ENCODE measurements around the gene HIC1.

The HIC1 gene

DNA sequence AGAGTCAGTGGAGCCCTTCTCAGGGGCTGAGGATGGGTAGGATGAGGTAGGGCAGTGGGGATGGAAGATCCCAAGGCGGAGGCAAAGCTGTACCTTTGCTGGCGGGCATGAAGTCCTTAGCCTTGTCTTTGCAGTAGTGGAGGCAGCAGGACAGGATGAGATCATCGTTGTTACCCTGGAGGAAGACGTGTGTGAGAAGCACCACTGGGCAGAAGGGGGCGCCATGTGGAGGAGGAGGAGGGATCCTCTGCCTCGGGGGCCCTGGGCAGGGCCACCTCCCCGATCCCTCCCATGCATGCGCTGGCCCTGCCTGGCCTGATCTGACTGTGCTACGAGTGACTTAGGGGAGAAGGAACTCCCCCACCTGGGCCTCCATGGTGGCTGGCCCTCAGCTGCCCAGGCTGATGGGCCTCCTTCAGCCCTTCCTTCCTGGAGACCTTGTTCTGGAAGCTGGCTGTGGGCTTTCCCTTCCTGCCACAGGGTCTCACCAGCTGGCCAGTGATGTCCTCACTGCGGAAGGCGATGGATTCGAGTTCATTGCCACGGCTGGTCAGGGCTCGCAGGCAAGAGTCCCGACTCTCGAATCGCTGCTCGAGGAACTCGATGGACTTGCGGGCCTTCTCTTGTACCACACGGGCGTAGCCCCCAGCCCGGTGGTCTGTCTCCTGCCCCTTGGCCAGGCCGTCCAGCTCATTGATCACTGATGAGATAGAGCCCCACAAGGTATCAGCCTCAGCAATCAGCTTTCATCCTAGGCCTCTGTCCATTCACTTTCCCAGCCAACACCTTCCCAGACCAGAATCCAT lies 10.3 kb downstream of the HIC1 start:
- TF ChIP-seq POLR2AphosphoS5 (IDR thresholded peaks at IDR 0.05; ENCODE audit: low read depth) (no peak), GABPA (IDR thresholded peaks at IDR 0.05; ENCODE audit: low read depth) (no peak), SPI1 (IDR thresholded peaks at IDR 0.05; ENCODE audit: borderline replicate concordance, low read depth) (no peak)
- TF ChIP-seq, protein P1, sequence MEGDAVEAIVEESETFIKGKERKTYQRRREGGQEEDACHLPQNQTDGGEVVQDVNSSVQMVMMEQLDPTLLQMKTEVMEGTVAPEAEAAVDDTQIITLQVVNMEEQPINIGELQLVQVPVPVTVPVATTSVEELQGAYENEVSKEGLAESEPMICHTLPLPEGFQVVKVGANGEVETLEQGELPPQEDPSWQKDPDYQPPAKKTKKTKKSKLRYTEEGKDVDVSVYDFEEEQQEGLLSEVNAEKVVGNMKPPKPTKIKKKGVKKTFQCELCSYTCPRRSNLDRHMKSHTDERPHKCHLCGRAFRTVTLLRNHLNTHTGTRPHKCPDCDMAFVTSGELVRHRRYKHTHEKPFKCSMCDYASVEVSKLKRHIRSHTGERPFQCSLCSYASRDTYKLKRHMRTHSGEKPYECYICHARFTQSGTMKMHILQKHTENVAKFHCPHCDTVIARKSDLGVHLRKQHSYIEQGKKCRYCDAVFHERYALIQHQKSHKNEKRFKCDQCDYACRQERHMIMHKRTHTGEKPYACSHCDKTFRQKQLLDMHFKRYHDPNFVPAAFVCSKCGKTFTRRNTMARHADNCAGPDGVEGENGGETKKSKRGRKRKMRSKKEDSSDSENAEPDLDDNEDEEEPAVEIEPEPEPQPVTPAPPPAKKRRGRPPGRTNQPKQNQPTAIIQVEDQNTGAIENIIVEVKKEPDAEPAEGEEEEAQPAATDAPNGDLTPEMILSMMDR (IDR thresholded peaks at IDR 0.05; ENCODE audit: insufficient read depth, low read length), result no peak
- TF ChIP-seq, protein P2, sequence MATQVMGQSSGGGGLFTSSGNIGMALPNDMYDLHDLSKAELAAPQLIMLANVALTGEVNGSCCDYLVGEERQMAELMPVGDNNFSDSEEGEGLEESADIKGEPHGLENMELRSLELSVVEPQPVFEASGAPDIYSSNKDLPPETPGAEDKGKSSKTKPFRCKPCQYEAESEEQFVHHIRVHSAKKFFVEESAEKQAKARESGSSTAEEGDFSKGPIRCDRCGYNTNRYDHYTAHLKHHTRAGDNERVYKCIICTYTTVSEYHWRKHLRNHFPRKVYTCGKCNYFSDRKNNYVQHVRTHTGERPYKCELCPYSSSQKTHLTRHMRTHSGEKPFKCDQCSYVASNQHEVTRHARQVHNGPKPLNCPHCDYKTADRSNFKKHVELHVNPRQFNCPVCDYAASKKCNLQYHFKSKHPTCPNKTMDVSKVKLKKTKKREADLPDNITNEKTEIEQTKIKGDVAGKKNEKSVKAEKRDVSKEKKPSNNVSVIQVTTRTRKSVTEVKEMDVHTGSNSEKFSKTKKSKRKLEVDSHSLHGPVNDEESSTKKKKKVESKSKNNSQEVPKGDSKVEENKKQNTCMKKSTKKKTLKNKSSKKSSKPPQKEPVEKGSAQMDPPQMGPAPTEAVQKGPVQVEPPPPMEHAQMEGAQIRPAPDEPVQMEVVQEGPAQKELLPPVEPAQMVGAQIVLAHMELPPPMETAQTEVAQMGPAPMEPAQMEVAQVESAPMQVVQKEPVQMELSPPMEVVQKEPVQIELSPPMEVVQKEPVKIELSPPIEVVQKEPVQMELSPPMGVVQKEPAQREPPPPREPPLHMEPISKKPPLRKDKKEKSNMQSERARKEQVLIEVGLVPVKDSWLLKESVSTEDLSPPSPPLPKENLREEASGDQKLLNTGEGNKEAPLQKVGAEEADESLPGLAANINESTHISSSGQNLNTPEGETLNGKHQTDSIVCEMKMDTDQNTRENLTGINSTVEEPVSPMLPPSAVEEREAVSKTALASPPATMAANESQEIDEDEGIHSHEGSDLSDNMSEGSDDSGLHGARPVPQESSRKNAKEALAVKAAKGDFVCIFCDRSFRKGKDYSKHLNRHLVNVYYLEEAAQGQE (IDR thresholded peaks at IDR 0.05; ENCODE audit: insufficient replicate concordance, low read depth), result no peak
- Histone ChIP-seq H3K4me3 (replicated peaks; ENCODE audit: insufficient read depth, low read length) (no peak overlapping the region), H3K27me3 (ENCODE audit: insufficient read depth, poor library complexity, severe bottlenecking) (no peaks in the 10 kb centered on the region), H3K27ac (replicated peaks) (no peak overlapping the region)
- peak in 1 of 2 experiments; percentile 36 for DNase-seq (ENCODE audit: low read depth in 1 of 2, low spot score in 1 of 2)

DNA sequence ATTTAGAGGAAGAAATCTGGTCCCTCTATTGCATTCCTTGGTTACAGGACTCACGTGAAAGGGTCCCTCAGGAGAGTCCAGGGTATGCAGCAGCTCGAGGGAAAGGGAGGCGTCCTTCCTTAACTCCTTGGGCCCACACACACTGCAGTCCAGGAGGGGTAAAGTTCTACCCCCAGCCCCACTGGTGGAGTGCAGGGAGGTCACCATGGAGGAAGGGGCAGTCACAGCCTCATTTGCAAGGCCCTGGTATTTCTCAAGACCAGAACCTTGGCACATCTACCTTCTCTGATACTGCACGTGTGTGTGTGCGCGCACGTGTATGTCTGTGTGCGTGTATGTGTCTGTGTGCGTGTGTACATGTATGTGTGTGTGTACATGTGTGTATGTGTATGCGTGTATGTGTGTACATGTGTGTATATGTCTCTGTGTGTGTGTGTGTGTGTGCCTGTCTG lies 11.1 kb downstream of the HIC1 start:
- no peak overlapping the region for H3K4me3 ChIP-seq (replicated peaks; ENCODE audit: insufficient read depth, low read length)
- no peak for TF ChIP-seq POLR2AphosphoS5 (IDR thresholded peaks at IDR 0.05; ENCODE audit: low read depth)
- TF ChIP-seq, protein P2 (IDR thresholded peaks at IDR 0.05; ENCODE audit: insufficient replicate concordance, low read depth), result no peak

DNA sequence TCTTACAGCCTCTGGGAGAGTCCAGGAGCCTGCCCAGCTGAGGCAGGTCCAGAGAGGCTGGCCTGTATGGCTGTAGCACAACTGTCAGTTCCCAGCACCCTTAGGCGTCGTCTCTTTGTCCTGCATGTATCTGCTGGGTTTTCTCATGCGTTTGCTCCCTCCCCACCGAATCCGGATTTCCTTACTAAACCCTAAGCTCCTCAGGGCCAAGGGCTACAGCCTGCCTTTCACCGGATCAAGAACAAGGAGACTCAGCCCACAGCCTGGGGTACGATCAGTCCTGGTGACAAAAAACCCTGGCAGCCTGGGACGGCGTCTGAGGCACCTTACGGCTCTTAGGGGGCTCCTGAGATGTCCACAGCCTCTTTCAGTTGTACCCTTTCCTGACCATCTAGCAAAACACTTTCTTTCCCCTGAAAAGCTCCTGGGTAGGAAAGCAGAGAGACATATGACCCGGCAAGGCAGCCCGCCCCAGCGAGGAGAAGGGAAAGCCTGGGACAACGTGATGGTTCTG lies 12.2 kb downstream of the HIC1 start:
- H3K4me3 ChIP-seq (replicated peaks; ENCODE audit: insufficient read depth, low read length), result no peak overlapping the region
- no peak for DNase-seq (ENCODE audit: low read depth in 1 of 2, low spot score in 1 of 2)

More for the DNA sequence above, 11.1 kb downstream of the HIC1 start:
- no peak for DNase-seq (ENCODE audit: low read depth in 1 of 2, low spot score in 1 of 2)
- no peak overlapping the region for H3K27ac ChIP-seq (replicated peaks)
- no peaks in the 10 kb centered on the region for H3K27me3 ChIP-seq (ENCODE audit: insufficient read depth, poor library complexity, severe bottlenecking)

More for the DNA sequence above, 12.2 kb downstream of the HIC1 start:
- Histone ChIP-seq H3K27ac (replicated peaks) (no peak overlapping the region), H3K27me3 (ENCODE audit: insufficient read depth, poor library complexity, severe bottlenecking) (no peaks in the 10 kb centered on the region)
- TF ChIP-seq, protein P2 (IDR thresholded peaks at IDR 0.05; ENCODE audit: insufficient replicate concordance, low read depth), result no peak
- no peak for TF ChIP-seq SPI1 (IDR thresholded peaks at IDR 0.05; ENCODE audit: borderline replicate concordance, low read depth)
- no peak for TF ChIP-seq POLR2AphosphoS5 (IDR thresholded peaks at IDR 0.05; ENCODE audit: low read depth)
- TF ChIP-seq, protein P1 (IDR thresholded peaks at IDR 0.05; ENCODE audit: insufficient read depth, low read length), result no peak
- no peak for TF ChIP-seq GABPA (IDR thresholded peaks at IDR 0.05; ENCODE audit: low read depth)

All from HL-60 (cell line).